H1 (cell line): Measurements from ENCODE around the gene CGB3. TPM values are rescaled to one million over a fixed set of nuclear protein-coding genes. Genes with fewer than 3 reads are reported as not detected.

Experiments
- CTCF ChIA-PET: fragments of 300-600 bp; sonication (Branson Sonifier 250); formaldehyde crosslinking; loops from one replicate; lab custom pipeline; 2021; ENCODE audit not compliant: partially characterized antibody; lab: Charles Lee
- POLR2A ChIA-PET: fragments of 300-600 bp; sonication (Branson Sonifier 250); formaldehyde crosslinking; loops from one replicate; lab custom pipeline; 2021; ENCODE audit warnings: inconsistent platforms; ENCODE audit not compliant: partially characterized antibody; lab: Charles Lee
- DNase-seq, 2 experiments: peaks; one replicate each; pipeline versions ENCODE4 v3.0.0 to v3.0.0-alpha.2; 2010 to 2022; ENCODE audit warnings: low spot score in 2 of 2, low read depth in 1 of 2, mixed read lengths in 1 of 2
- FAIRE-seq: peaks from 2 replicates; lab custom pipeline; 2011; peaks lifted over from hg19 to GRCh38; lab: Jason Lieb, UNC
- H2AFZ ChIP-seq: 2 replicates; pipeline ENCODE4 v1.8.1; 2012; ENCODE audit warnings: low read length, inconsistent platforms
- H2AK5ac ChIP-seq: 2 replicates; pipeline ENCODE4 v1.6.1; 2013; ENCODE audit warnings: low read depth, low read length
- H2BK120ac ChIP-seq: replicated peaks from 2 replicates; pipeline ENCODE3; 2013; ENCODE audit warnings: low read depth, low read length, inconsistent platforms
- H2BK12ac ChIP-seq: 2 replicates; pipeline ENCODE4 v1.6.1; 2013; ENCODE audit warnings: low read depth, low read length
- H2BK15ac ChIP-seq: 2 replicates; pipeline ENCODE4 v1.6.1; 2013; ENCODE audit warnings: low read length
- H2BK20ac ChIP-seq: 2 replicates; pipeline ENCODE4 v1.6.1; 2013; ENCODE audit warnings: low read length
- H2BK5ac ChIP-seq: 2 replicates; pipeline ENCODE4 v1.6.1; 2013; ENCODE audit warnings: low read depth, low read length
- H3K14ac ChIP-seq: 2 replicates; pipeline ENCODE4 v1.6.1; 2013; ENCODE audit warnings: inconsistent platforms; ENCODE audit not compliant: insufficient read length
- H3K18ac ChIP-seq: 2 replicates; pipeline ENCODE4 v1.6.1; 2013; ENCODE audit warnings: low read length; ENCODE audit errors: extremely low read depth
- H3K23ac ChIP-seq: 2 replicates; pipeline ENCODE4 v1.6.1; 2013; ENCODE audit warnings: inconsistent platforms; ENCODE audit not compliant: insufficient read length
- H3K23me2 ChIP-seq: 2 replicates; pipeline ENCODE4 v1.6.1; 2013; ENCODE audit warnings: low read depth, low read length
- H3K27ac ChIP-seq: 2 replicates; pipeline ENCODE4 v1.6.1; 2011; ENCODE audit warnings: low read depth, low read length, inconsistent platforms
- H3K27me3 ChIP-seq, 4 experiments: replicated peaks in 1 of 4; 1 replicate in 1 of 4; 2 replicates in 3 of 4; pipeline versions ENCODE4 v1.6.1 to v1.8.1; 2011 to 2013; ENCODE audit warnings: low read length in 3 of 4, mild to moderate bottlenecking in 3 of 4, inconsistent platforms in 2 of 4, mixed read lengths in 2 of 4, moderate library complexity in 1 of 4; ENCODE audit not compliant: control insufficient read depth in 3 of 4, insufficient read depth in 3 of 4; ENCODE audit errors: extremely low read depth in 1 of 4
- H3K36me3 ChIP-seq, 4 experiments: 2 replicates each; pipeline versions ENCODE4 v1.6.1 to v1.8.1; 2011 to 2013; ENCODE audit warnings: mild to moderate bottlenecking in 4 of 4, low read length in 3 of 4, moderate library complexity in 2 of 4, control low read depth in 1 of 4, inconsistent platforms in 1 of 4; ENCODE audit not compliant: insufficient read depth in 4 of 4, control insufficient read depth in 2 of 4
- H3K4ac ChIP-seq: replicated peaks from 2 replicates; pipeline ENCODE3; 2013; ENCODE audit warnings: low read length, low read depth, mixed read lengths, inconsistent platforms; ENCODE audit not compliant: insufficient read length
- H3K4me1 ChIP-seq, 4 experiments: replicated peaks in 1 of 4; 1 replicate in 1 of 4; 2 replicates in 3 of 4; pipeline versions ENCODE4 v1.6.1 to v1.8.1; 2011 to 2013; ENCODE audit warnings: low read length in 3 of 4, inconsistent platforms in 2 of 4, mixed read lengths in 1 of 4; ENCODE audit not compliant: insufficient read depth in 4 of 4, control insufficient read depth in 3 of 4
- H3K4me2 ChIP-seq, 2 experiments: 2 replicates each; pipeline versions ENCODE4 v1.6.1 to v1.8.1; 2011 to 2013; ENCODE audit warnings: low read depth in 2 of 2, low read length in 2 of 2, control low read depth in 1 of 2, inconsistent platforms in 1 of 2, mild to moderate bottlenecking in 1 of 2; ENCODE audit not compliant: insufficient read depth in 1 of 2
- H3K4me3 ChIP-seq, 4 experiments: fragments of 200-600, 300-600 bp in 1 of 4; sonication (generic), shearing (Covaris generic), sonication (Bioruptor Twin) in 1 of 4; 2 replicates each; pipeline versions ENCODE4 v1.5.1 to v1.8.1; 2011 to 2016; ENCODE audit warnings: low read length in 4 of 4, low read depth in 3 of 4, control low read depth in 2 of 4, inconsistent platforms in 2 of 4, mild to moderate bottlenecking in 2 of 4, mixed read lengths in 1 of 4, moderate library complexity in 1 of 4; ENCODE audit not compliant: insufficient read depth in 2 of 4; ENCODE audit errors: extremely low read depth in 1 of 4
- H3K56ac ChIP-seq: replicated peaks from 2 replicates; pipeline ENCODE3; 2013; ENCODE audit warnings: low read depth, mild to moderate bottlenecking, mixed read lengths, low read length, inconsistent platforms; ENCODE audit not compliant: insufficient read length
- H3K79me1 ChIP-seq: 2 replicates; pipeline ENCODE4 v1.6.1; 2013; ENCODE audit warnings: low read depth, low read length, control low read depth
- H3K79me2 ChIP-seq, 2 experiments: 2 replicates each; pipeline versions ENCODE4 v1.6.1 to v1.8.1; 2012 to 2013; ENCODE audit warnings: low read length in 2 of 2, mild to moderate bottlenecking in 2 of 2, inconsistent platforms in 1 of 2; ENCODE audit not compliant: insufficient read depth in 2 of 2, control insufficient read depth in 1 of 2
- H3K9ac ChIP-seq, 4 experiments: replicated peaks in 1 of 4; 1 replicate in 1 of 4; 2 replicates in 3 of 4; pipeline versions ENCODE4 v1.6.1 to v1.8.1; 2011 to 2013; ENCODE audit warnings: low read depth in 3 of 4, low read length in 3 of 4, control low read depth in 2 of 4, mild to moderate bottlenecking in 2 of 4, moderate library complexity in 2 of 4, inconsistent platforms in 1 of 4; ENCODE audit errors: extremely low read depth in 1 of 4
- H3K9me3 ChIP-seq, 2 experiments: 2 replicates each; pipeline versions ENCODE4 v1.6.1 to v1.8.1; 2012 to 2013; ENCODE audit warnings: mild to moderate bottlenecking in 2 of 2, moderate library complexity in 2 of 2, control low read depth in 1 of 2, inconsistent platforms in 1 of 2, low read depth in 1 of 2, low read length in 1 of 2, mixed read lengths in 1 of 2; ENCODE audit not compliant: insufficient read depth in 2 of 2
- H4K20me1 ChIP-seq, 2 experiments: replicated peaks in 1 of 2; 2 replicates each; pipeline versions ENCODE3 to v1.8.1; 2011 to 2013; ENCODE audit warnings: inconsistent platforms in 2 of 2, low read length in 2 of 2, mild to moderate bottlenecking in 1 of 2; ENCODE audit not compliant: insufficient read depth in 2 of 2, control insufficient read depth in 1 of 2
- H4K5ac ChIP-seq: 2 replicates; pipeline ENCODE4 v1.6.1; 2013; ENCODE audit warnings: low read length, low read depth, mixed read lengths, inconsistent platforms; ENCODE audit not compliant: insufficient read length
- H4K8ac ChIP-seq: 2 replicates; pipeline ENCODE4 v1.8.0; 2013; ENCODE audit warnings: mild to moderate bottlenecking, moderate library complexity, low read length, inconsistent platforms; ENCODE audit not compliant: insufficient read depth; ENCODE audit errors: extremely low read depth
- H4K91ac ChIP-seq: replicated peaks from 2 replicates; pipeline ENCODE3; 2013; ENCODE audit warnings: low read length, mixed read lengths, inconsistent platforms; ENCODE audit not compliant: insufficient read length
- ASH2L ChIP-seq: fragments of 200-600, 300-600 bp; sonication (generic); IDR thresholded peaks from one replicate; pipeline ENCODE4 v1.7.1; 2017; ENCODE audit warnings: low read length
- BACH1 ChIP-seq: IDR thresholded peaks from 2 replicates; pipeline ENCODE4 v1.6.1; 2012; ENCODE audit warnings: low read length, improper control_type of control experiment
- TAF1 ChIP-seq: IDR thresholded peaks from 2 replicates; pipeline ENCODE4 v1.6.1; 2011; ENCODE audit warnings: mild to moderate bottlenecking, low read depth, low read length
- TEAD4 ChIP-seq: IDR thresholded peaks from 2 replicates; pipeline ENCODE4 v1.6.1; 2012; ENCODE audit warnings: low read depth, low read length, inconsistent platforms, mixed read lengths
- WGBS, 2 experiments: shearing (Covaris generic) in 1 of 2; methylation state at CpG; one replicate each; pipeline versions ENCODE4 v1.1.6 to v1.1.7; 2013 to 2015; ENCODE audit warnings: low lambda C conversion rate in 2 of 2, mixed read lengths in 2 of 2, inconsistent platforms in 1 of 2, low coverage in 1 of 2, missing lambda C conversion rate in 1 of 2; ENCODE audit not compliant: insufficient replicate concordance in 2 of 2, insufficient coverage in 1 of 2, insufficient read length in 1 of 2; ENCODE audit errors: extremely low coverage in 1 of 2, missing lambda C conversion rate in 1 of 2; 5-methylcytosine and 5-hydroxymethylcytosine counted together
- polyA plus RNA-seq, 7 experiments: library from polyadenylated mRNA; depleted of rRNA in 3 of 7; stranded (reverse) in 5 of 7; unstranded in 2 of 7; fragments of >200 nt in 5 of 7; fragments of 200-250 nt in 2 of 7; gene quantifications; 1 replicate in 5 of 7; 2 replicates in 1 of 7; 4 replicates in 1 of 7; pipeline versions ENCODE4 v1.2.1 to v1.2.3, GENCODE V29; 2011 to 2013; ENCODE audit warnings: missing spikeins in 2 of 7, mixed read lengths in 2 of 7
- total RNA-seq: library from RNA; stranded (reverse); fragmentation: NEBNext Ultra II Directional; extraction: Animal tissue kit (Norgen Biotek cat#: 25700); gene quantifications from 2 replicates; pipeline ENCODE4 v1.2.1, GENCODE V29; 2021
- TF ChIP-seq, protein P1 (sequence below): IDR thresholded peaks from 2 replicates; pipeline ENCODE4 v1.6.1; 2012; ENCODE audit warnings: low read length, inconsistent platforms

The CGB3 gene
- total and polyA plus RNA-seq, 2 of the 8 experiments (the other 6 are each of a cell fraction or from before 2014, with no cell fraction given) = not detected

DNA sequence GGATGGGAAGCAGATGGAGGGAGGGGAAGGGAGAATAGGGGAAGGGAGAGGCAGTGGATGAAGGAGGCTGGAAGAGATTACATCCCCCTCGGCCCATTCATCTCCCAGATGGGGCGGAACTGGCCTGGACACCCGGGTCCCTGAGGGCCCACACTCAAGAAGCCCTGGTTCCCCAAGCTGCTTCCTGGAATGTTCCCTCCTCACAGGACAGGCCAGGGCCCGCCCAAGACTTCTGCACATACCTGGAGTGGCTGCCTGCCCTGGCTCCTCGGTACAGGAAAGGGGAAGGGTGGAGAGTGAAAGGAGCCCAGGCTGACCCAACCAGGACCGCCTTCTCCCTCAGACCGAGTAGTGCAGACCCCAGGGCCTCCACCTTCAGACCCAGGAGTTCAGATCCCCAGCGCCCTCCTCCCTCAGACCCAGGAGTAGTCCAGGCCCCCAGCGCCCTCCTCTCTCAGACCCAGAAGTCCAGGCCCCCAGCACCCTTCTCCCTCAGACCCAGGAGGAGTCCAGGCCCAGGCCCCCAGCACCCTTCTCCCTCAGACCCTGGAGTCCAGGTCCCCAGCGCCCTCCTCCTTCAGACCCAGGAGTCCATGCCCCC lies 40.0 kb upstream of the CGB3 start:
- Histone ChIP-seq H3K36me3 (no peaks in the 10 kb centered on the region), H3K79me1 (no peaks in the 10 kb centered on the region), H3K14ac (no peak overlapping the region), H3K27me3 (peaks cover 0 to 39% (median 33%) of the 10 kb centered on the region in 4 experiments; a peak in 6 of 7 replicates), H2BK15ac (no peak overlapping the region), H3K9ac (no peak overlapping the region), H2BK120ac (no peak overlapping the region), H3K4me2 (peak overlapping the region; percentile 88 to 90), H2BK12ac (0 out of 2 replicates have a peak overlapping the region, but pooled peaks have one; percentile 50), H3K27ac (no peak overlapping the region), H3K4ac (no peak overlapping the region), H3K18ac (peak overlapping the region; percentile 32; the same call in 1 of the 2 replicates), H3K4me1 (peaks cover 0 to 22% (median 17%) of the 10 kb centered on the region in 4 experiments; a peak in 6 of 7 replicates), H2BK5ac (no peak overlapping the region), H4K8ac (no peak overlapping the region; the same call in none of the 2 replicates), H3K9me3 (no peaks in the 10 kb centered on the region), H2AK5ac (no peak overlapping the region), H2AFZ (no peak overlapping the region), H3K23me2 (peaks cover 8% of the 10 kb centered on the region), H3K79me2 (no peaks in the 10 kb centered on the region), H3K23ac (no peak overlapping the region), H3K4me3 (peak overlapping the region in 3 of 4 experiments; percentile 14 to 61 (median 28); a peak in 4 of 8 replicates), H3K56ac (no peak overlapping the region), H4K91ac (peak overlapping the region; percentile 59), H4K5ac (no peak overlapping the region), H4K20me1 (peaks cover 0 to 2% of the 10 kb centered on the region in 2 experiments), H2BK20ac (no peak overlapping the region)
- POLR2A ChIA-PET = interaction anchor here (1.2 kb wide), 1 partner anchor 46 kb away, joined by 3 read pairs; no protein-coding TSS in a partner anchor
- FAIRE-seq (no peak), DNase-seq (no peak)
- 72% methylated on average over 10 of the region's 10 CpGs; no CpG with 5 or more reads in 1 of the 2 experiments for WGBS, 2 experiments
- CTCF ChIA-PET = interaction anchor here (0.6 kb wide), 1 partner anchor 55 kb away, joined by 4 read pairs; no protein-coding TSS in a partner anchor
- TF ChIP-seq TEAD4 = peak; percentile 61; the same call in 1 of the 2 replicates
- no peak for TF ChIP-seq BACH1
- no peak for TF ChIP-seq TAF1
- TF ChIP-seq ASH2L = no peak
- TF ChIP-seq, protein P1, sequence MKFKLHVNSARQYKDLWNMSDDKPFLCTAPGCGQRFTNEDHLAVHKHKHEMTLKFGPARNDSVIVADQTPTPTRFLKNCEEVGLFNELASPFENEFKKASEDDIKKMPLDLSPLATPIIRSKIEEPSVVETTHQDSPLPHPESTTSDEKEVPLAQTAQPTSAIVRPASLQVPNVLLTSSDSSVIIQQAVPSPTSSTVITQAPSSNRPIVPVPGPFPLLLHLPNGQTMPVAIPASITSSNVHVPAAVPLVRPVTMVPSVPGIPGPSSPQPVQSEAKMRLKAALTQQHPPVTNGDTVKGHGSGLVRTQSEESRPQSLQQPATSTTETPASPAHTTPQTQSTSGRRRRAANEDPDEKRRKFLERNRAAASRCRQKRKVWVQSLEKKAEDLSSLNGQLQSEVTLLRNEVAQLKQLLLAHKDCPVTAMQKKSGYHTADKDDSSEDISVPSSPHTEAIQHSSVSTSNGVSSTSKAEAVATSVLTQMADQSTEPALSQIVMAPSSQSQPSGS = no peak
